Fibroblast of pulmonary artery (primary cell): ENCODE measurements around the gene UGT1A4.

Source experiments
- DNase-seq: peaks from one replicate; pipeline ENCODE4 v3.0.0-alpha.2; 2010; ENCODE audit warnings: low read depth
- H3K4me3 ChIP-seq: replicated peaks from 2 replicates; pipeline ENCODE4 v1.5.1; 2011; ENCODE audit warnings: low read depth, mild to moderate bottlenecking, control low read depth, low read length, moderate library complexity
- CTCF ChIP-seq: IDR thresholded peaks from 2 replicates; pipeline ENCODE4 v1.5.1; 2011; ENCODE audit warnings: mild to moderate bottlenecking, control low read depth, low read length, inconsistent platforms; ENCODE audit errors: missing control alignments

The UGT1A4 gene

GRCh38 chr2:233676046-233676445 is 42.5 kb upstream of the UGT1A4 start:
- no peak overlapping the region for H3K4me3 ChIP-seq
- no peak for TF ChIP-seq CTCF
- DNase-seq: no peak

- no peak for DNase-seq
Measured at GRCh38 chr2:233679196-233679595, 39.3 kb upstream of the UGT1A4 start.

GRCh38 chr2:233680361-233681045 is 38.0 kb upstream of the UGT1A4 start:
- no peak overlapping the region for H3K4me3 ChIP-seq
- TF ChIP-seq CTCF: no peak

More at GRCh38 chr2:233679196-233679595, 39.3 kb upstream of the UGT1A4 start:
- no peak for TF ChIP-seq CTCF
- no peak overlapping the region for H3K4me3 ChIP-seq

GRCh38 chr2:233681521-233682099 is 36.9 kb upstream of the UGT1A4 start, which contains the start of gene UGT1A7:
TSS of gene UGT1A7 (plus strand) at chr2:233681901. CDS start at chr2:233681938, 37 bp downstream.
- TF ChIP-seq CTCF: no peak
- no peak within 1 kb of the TSS for H3K4me3 ChIP-seq
- DNase-seq: no peak

More at GRCh38 chr2:233680361-233681045, 38.0 kb upstream of the UGT1A4 start:
- no peak for DNase-seq

GRCh38 chr2:233684640-233685039 is 33.9 kb upstream of the UGT1A4 start:
- no peak for DNase-seq
- no peak for TF ChIP-seq CTCF
- H3K4me3 ChIP-seq: no peak overlapping the region

- TF ChIP-seq CTCF: no peak
- no peak overlapping the region for H3K4me3 ChIP-seq
- DNase-seq: peak; percentile 29
Measured at GRCh38 chr2:233686928-233687327, 31.6 kb upstream of the UGT1A4 start.

- no peak for DNase-seq
- TF ChIP-seq CTCF: no peak
- no peak overlapping the region for H3K4me3 ChIP-seq
Measured at GRCh38 chr2:233688341-233688740, 30.2 kb upstream of the UGT1A4 start.
